Breast epithelium (tissue), 3 donors: ENCODE results near the gene TAS2R31.

Experiments
- POLR2A ChIP-seq: fragments of 450-650 bp; IDR thresholded peaks from one replicate; pipeline ENCODE4 v1.6.1; 2016; ENCODE audit warnings: antibody characterized with exemption, mild to moderate bottlenecking, moderate library complexity
- POLR2AphosphoS5 ChIP-seq, 3 donors: sonication (generic); formaldehyde crosslinking; IDR thresholded peaks; one replicate each; pipeline ENCODE4 v1.6.1; 2017; ENCODE audit warnings: antibody characterized with exemption in 3 of 3
- TF ChIP-seq, protein P1 (sequence below), 3 donors: fragments of 450-650 bp; IDR thresholded peaks; one replicate each; pipeline ENCODE4 v1.5.1; 2016 to 2017; ENCODE audit warnings: antibody characterized with exemption in 3 of 3, mild to moderate bottlenecking in 3 of 3, moderate library complexity in 3 of 3

DNA sequence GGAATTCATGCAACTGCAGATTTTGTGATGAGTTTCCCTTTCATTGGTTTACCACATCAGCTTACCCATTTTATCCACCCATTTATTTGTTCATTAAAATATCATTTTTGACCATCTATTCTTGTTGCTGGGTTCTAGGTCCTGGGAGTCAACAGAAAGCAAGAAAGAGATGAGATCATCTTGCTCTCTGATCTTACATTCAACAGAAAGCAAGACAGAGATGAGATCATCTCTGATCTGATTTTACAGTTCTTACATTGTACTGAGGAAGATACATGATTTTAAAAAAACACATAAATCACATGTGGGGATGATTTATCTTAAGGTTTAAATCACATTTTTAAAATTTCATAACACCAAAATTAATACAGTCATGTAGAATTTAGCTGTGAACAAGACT lies 28.6 kb upstream of the TAS2R31 start:
- TF ChIP-seq, protein P1, sequence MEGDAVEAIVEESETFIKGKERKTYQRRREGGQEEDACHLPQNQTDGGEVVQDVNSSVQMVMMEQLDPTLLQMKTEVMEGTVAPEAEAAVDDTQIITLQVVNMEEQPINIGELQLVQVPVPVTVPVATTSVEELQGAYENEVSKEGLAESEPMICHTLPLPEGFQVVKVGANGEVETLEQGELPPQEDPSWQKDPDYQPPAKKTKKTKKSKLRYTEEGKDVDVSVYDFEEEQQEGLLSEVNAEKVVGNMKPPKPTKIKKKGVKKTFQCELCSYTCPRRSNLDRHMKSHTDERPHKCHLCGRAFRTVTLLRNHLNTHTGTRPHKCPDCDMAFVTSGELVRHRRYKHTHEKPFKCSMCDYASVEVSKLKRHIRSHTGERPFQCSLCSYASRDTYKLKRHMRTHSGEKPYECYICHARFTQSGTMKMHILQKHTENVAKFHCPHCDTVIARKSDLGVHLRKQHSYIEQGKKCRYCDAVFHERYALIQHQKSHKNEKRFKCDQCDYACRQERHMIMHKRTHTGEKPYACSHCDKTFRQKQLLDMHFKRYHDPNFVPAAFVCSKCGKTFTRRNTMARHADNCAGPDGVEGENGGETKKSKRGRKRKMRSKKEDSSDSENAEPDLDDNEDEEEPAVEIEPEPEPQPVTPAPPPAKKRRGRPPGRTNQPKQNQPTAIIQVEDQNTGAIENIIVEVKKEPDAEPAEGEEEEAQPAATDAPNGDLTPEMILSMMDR (IDR thresholded peaks at IDR 0.05) = no peak
- TF ChIP-seq POLR2AphosphoS5 (IDR thresholded peaks at IDR 0.05) (no peak), POLR2A (no peak)
